ENCODE data around the gene DOCK7.
"Not testable (repeated sequence)": the region's sequence is repeated elsewhere in the genome, so short reads cannot be mapped to it uniquely, and the experiment has no call there.

The DOCK7 gene

GRCh38 chr1:62686822-62687221 lies 1.4 kb downstream of the DOCK7 start:
- Histone ChIP-seq H3K27ac (no peak overlapping the region), H3K4me3 (peak overlapping the region; percentile 100), H3K9ac (ENCODE audit: insufficient read length) (no peak overlapping the region), H3K36me3 (ENCODE audit: insufficient read depth, low read length) (no peaks in the 10 kb centered on the region), H3K9me3 (ENCODE audit: low read depth, low read length) (no peaks in the 10 kb centered on the region)
- no peak for DNase-seq (ENCODE audit: low read depth, low spot score)
- TF ChIP-seq FOXP2 (optimal IDR thresholded peaks at IDR 0.05; ENCODE audit: control extremely low read depth, extremely low read length, insufficient read depth) (no peak), EZH2 (IDR thresholded peaks at IDR 0.05) (no peak), POLR2AphosphoS5 (IDR thresholded peaks at IDR 0.05; ENCODE audit: borderline replicate concordance, low read depth, low read length) (no peak)

- no peak for DNase-seq (ENCODE audit: low read depth, low spot score)
- TF ChIP-seq POLR2AphosphoS5 (IDR thresholded peaks at IDR 0.05; ENCODE audit: borderline replicate concordance, low read depth, low read length), result no peak
- no peak for TF ChIP-seq FOXP2 (optimal IDR thresholded peaks at IDR 0.05; ENCODE audit: control extremely low read depth, extremely low read length, insufficient read depth)
- Histone ChIP-seq H3K9me3 (ENCODE audit: low read depth, low read length) (no peaks in the 10 kb centered on the region), H3K27ac (peak overlapping the region; percentile 69), H3K36me3 (ENCODE audit: insufficient read depth, low read length) (no peaks in the 10 kb centered on the region), H3K9ac (ENCODE audit: insufficient read length) (no peak overlapping the region), H3K4me3 (peak overlapping the region; percentile 41)
Observed at GRCh38 chr1:62685431-62685859, 2.7 kb downstream of the DOCK7 start.

GRCh38 chr1:62682531-62682930 lies 5.7 kb downstream of the DOCK7 start:
- TF ChIP-seq FOXP2 (optimal IDR thresholded peaks at IDR 0.05; ENCODE audit: control extremely low read depth, extremely low read length, insufficient read depth) (no peak), POLR2AphosphoS5 (IDR thresholded peaks at IDR 0.05; ENCODE audit: borderline replicate concordance, low read depth, low read length) (no peak), EZH2 (IDR thresholded peaks at IDR 0.05) (no peak)
- Histone ChIP-seq H3K4me3 (no peak overlapping the region), H3K36me3 (ENCODE audit: insufficient read depth, low read length) (no peaks in the 10 kb centered on the region), H3K27ac (no peak overlapping the region), H3K9me3 (ENCODE audit: low read depth, low read length) (no peaks in the 10 kb centered on the region), H3K9ac (ENCODE audit: insufficient read length) (no peak overlapping the region)
- DNase-seq (ENCODE audit: low read depth, low spot score), result no peak

- H3K27ac ChIP-seq; H3K36me3 ChIP-seq (ENCODE audit: insufficient read depth, low read length); H3K4me3 ChIP-seq; H3K9me3 ChIP-seq (ENCODE audit: low read depth, low read length); H3K9ac ChIP-seq (ENCODE audit: insufficient read length); DNase-seq (ENCODE audit: low read depth, low spot score): not testable (repeated sequence)
Observed at GRCh38 chr1:62680992-62681391, 7.2 kb downstream of the DOCK7 start.

GRCh38 chr1:62677822-62678221 lies 10.4 kb downstream of the DOCK7 start:
- not testable (repeated sequence) for H3K9ac ChIP-seq (ENCODE audit: insufficient read length); H3K27ac ChIP-seq; H3K9me3 ChIP-seq (ENCODE audit: low read depth, low read length); DNase-seq (ENCODE audit: low read depth, low spot score); H3K36me3 ChIP-seq (ENCODE audit: insufficient read depth, low read length); H3K4me3 ChIP-seq

DNA sequence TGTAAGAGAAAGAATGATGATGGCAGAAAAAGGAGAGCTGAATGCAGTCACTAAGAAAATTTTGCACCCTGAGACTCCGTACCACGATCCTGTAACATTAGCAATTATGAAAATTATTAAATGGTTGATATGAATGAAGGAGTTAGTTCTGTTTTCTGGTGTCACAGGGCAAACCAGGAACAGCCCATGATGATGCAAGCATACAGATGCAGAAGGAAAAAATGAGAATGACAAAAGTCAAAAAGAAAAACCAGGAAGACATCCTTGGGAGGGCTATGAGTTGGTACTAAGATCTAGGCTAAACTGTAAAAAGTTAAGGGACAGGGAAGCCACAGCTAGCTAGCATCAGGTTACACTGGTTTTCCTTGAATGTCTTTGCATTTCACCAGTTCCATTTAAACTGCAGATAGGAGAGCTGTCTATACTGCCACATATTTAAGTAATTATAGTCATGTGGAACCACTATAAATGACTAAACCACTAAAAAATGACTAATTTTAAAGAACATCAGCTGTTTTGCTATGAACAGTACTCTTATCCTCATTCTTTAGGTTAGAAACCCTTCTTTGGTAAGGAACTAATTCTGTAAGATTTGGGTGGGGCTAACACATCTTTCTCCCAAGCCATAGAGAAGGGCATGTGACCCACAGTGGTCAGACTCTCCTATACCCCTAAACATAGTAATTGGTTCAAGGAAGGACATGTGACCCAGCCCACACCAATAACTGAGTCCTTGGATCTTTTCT lies 11.4 kb downstream of the DOCK7 start:
- peak overlapping the region; percentile 43 for H3K4me3 ChIP-seq
- TF ChIP-seq EZH2 (IDR thresholded peaks at IDR 0.05) (no peak), POLR2AphosphoS5 (IDR thresholded peaks at IDR 0.05; ENCODE audit: borderline replicate concordance, low read depth, low read length) (no peak), FOXP2 (optimal IDR thresholded peaks at IDR 0.05; ENCODE audit: control extremely low read depth, extremely low read length, insufficient read depth) (no peak)
- peak overlapping the region; percentile 13 for H3K9ac ChIP-seq (ENCODE audit: insufficient read length)
- H3K27ac ChIP-seq, result peak overlapping the region; percentile 85
- H3K9me3 ChIP-seq (ENCODE audit: low read depth, low read length), result no peaks in the 10 kb centered on the region; the same call in 1 of the 2 replicates
- no peak for DNase-seq (ENCODE audit: low read depth, low spot score)
- 0 out of 2 replicates have a peak, but pooled peaks cover 3% of the 10 kb centered on the region for H3K36me3 ChIP-seq (ENCODE audit: insufficient read depth, low read length)

DNA sequence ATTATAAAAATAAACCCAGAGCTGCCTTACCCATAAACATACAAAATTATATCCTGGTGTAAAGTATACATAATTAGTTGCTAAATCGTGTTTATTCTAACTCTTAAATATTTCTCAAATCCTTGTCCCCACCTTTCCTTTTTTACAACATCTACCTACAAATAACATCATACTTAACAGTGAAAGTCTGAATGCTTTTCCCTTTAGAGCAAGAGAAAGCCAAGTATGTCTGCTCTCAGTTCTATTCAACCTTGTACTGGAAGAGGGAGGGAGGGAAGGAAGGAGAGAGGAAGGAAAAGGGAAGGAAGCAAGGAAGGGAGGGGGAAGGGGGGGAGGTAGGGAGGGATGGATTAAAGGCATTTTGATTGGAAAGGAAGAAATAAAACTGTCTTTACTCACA lies 14.6 kb downstream of the DOCK7 start:
- H3K36me3 ChIP-seq (ENCODE audit: insufficient read depth, low read length), result 0 out of 2 replicates have a peak, but pooled peaks cover 3% of the 10 kb centered on the region
- H3K4me3 ChIP-seq, result no peak overlapping the region
- no peak for DNase-seq (ENCODE audit: low read depth, low spot score)
- no peak for TF ChIP-seq POLR2AphosphoS5 (IDR thresholded peaks at IDR 0.05; ENCODE audit: borderline replicate concordance, low read depth, low read length)
- no peak for TF ChIP-seq FOXP2 (optimal IDR thresholded peaks at IDR 0.05; ENCODE audit: control extremely low read depth, extremely low read length, insufficient read depth)
- no peak for TF ChIP-seq EZH2 (IDR thresholded peaks at IDR 0.05)
- H3K9me3 ChIP-seq (ENCODE audit: low read depth, low read length), result no peaks in the 10 kb centered on the region; the same call in 1 of the 2 replicates
- no peak overlapping the region for H3K9ac ChIP-seq (ENCODE audit: insufficient read length)
- no peak overlapping the region for H3K27ac ChIP-seq

DNA sequence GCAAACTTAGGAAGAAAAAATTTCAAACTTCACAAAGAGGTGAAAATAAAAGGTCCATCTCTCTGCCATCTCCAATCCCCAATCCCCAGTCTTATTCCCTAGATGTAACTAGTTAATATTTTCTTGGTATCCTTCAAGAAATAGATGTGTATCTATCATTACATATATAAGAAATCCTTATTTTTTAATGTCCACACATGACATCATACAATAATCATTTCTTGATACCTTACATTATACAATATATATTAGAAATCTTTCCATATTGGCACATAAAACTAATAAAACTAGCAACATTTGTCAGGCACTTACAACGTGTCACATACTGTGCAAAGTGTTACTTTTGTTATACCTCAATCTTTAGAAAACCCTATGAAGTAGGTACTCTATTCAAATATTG lies 16.2 kb downstream of the DOCK7 start:
- no peak overlapping the region for H3K9ac ChIP-seq (ENCODE audit: insufficient read length)
- no peak overlapping the region for H3K27ac ChIP-seq
- H3K36me3 ChIP-seq (ENCODE audit: insufficient read depth, low read length), result 0 out of 2 replicates have a peak, but pooled peaks cover 3% of the 10 kb centered on the region
- H3K4me3 ChIP-seq, result no peak overlapping the region
- no peak for TF ChIP-seq EZH2 (IDR thresholded peaks at IDR 0.05)
- no peak for TF ChIP-seq POLR2AphosphoS5 (IDR thresholded peaks at IDR 0.05; ENCODE audit: borderline replicate concordance, low read depth, low read length)
- TF ChIP-seq FOXP2 (optimal IDR thresholded peaks at IDR 0.05; ENCODE audit: control extremely low read depth, extremely low read length, insufficient read depth), result no peak
- DNase-seq (ENCODE audit: low read depth, low spot score), result no peak
- no peaks in the 10 kb centered on the region; the same call in 1 of the 2 replicates for H3K9me3 ChIP-seq (ENCODE audit: low read depth, low read length)

DNA sequence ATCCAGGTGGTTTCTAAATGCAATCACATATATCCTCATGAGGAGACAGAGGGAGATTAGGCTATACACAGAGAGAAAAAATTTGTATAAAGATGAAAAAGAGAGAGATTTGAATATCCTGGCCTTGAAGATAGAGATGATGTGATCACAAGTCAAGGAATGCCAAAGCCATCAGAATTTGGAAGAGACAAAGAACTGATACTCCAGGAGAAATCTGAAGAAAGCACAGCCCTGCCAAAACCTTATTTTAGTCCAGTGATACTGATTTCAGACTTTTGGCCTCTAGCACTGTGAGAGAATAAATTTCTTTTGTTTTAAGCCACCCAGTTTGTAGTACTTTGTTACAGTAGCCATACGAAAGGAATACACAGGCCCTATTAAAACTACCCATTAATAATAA lies 33.4 kb downstream of the DOCK7 start:
- Histone ChIP-seq H3K27ac (no peak overlapping the region), H3K9ac (ENCODE audit: insufficient read length) (no peak overlapping the region), H3K9me3 (ENCODE audit: low read depth, low read length) (no peaks in the 10 kb centered on the region), H3K36me3 (ENCODE audit: insufficient read depth, low read length) (peaks cover 12% of the 10 kb centered on the region), H3K4me3 (no peak overlapping the region)
- DNase-seq (ENCODE audit: low read depth, low spot score), result no peak
- TF ChIP-seq EZH2 (IDR thresholded peaks at IDR 0.05), result no peak
- TF ChIP-seq POLR2AphosphoS5 (IDR thresholded peaks at IDR 0.05; ENCODE audit: borderline replicate concordance, low read depth, low read length), result no peak
- TF ChIP-seq FOXP2 (optimal IDR thresholded peaks at IDR 0.05; ENCODE audit: control extremely low read depth, extremely low read length, insufficient read depth), result no peak
